Skeletal muscle tissue (tissue), 4 donors: ENCODE measurements around the gene TNFRSF25. TPM values are rescaled to one million over a fixed set of nuclear protein-coding genes. Genes with fewer than 3 reads are reported as not detected.
"Not testable (repeated sequence)": the region's sequence is repeated elsewhere in the genome, so short reads cannot be mapped to it uniquely, and the experiment has no call there.

ENCODE experiments used
- H3K27ac ChIP-seq: one replicate; pipeline ENCODE4 v1.7.0; 2013; ENCODE audit warnings: mild to moderate bottlenecking, low read depth, low read length, inconsistent platforms
- H3K27me3 ChIP-seq, 3 donors: one replicate each; pipeline ENCODE4 v1.7.0; 2013; ENCODE audit warnings: low read length in 3 of 3; ENCODE audit not compliant: control insufficient read depth in 3 of 3, insufficient read depth in 3 of 3
- H3K36me3 ChIP-seq, 3 donors: one replicate each; pipeline ENCODE4 v1.7.0; 2013; ENCODE audit warnings: low read length in 3 of 3; ENCODE audit not compliant: control insufficient read depth in 3 of 3, insufficient read depth in 3 of 3
- H3K4me1 ChIP-seq, 3 donors: one replicate each; pipeline ENCODE4 v1.7.0; 2013; ENCODE audit warnings: low read length in 3 of 3, mild to moderate bottlenecking in 3 of 3; ENCODE audit not compliant: control insufficient read depth in 3 of 3, insufficient read depth in 3 of 3
- H3K4me3 ChIP-seq, 3 donors: one replicate each; pipeline ENCODE4 v1.7.0; 2013; ENCODE audit warnings: low read length in 3 of 3
- H3K9ac ChIP-seq, 3 donors: one replicate each; pipeline ENCODE4 v1.7.0; 2013; ENCODE audit warnings: low read length in 3 of 3, mild to moderate bottlenecking in 3 of 3, moderate library complexity in 2 of 3, low read depth in 1 of 3
- H3K9me3 ChIP-seq, 3 donors: one replicate each; pipeline ENCODE4 v1.7.0; 2013; ENCODE audit warnings: low read length in 3 of 3; ENCODE audit not compliant: control insufficient read depth in 3 of 3
- total RNA-seq: library from RNA; depleted of rRNA; stranded (reverse); fragments of >200 nt; gene quantifications from one replicate; pipeline ENCODE4 v1.2.3, GENCODE V29; 2014
- donor health status: Osteomylitis.

TNFRSF25 gene
- total RNA-seq, 1 donor from 2014 or later = 3.7 TPM

DNA sequence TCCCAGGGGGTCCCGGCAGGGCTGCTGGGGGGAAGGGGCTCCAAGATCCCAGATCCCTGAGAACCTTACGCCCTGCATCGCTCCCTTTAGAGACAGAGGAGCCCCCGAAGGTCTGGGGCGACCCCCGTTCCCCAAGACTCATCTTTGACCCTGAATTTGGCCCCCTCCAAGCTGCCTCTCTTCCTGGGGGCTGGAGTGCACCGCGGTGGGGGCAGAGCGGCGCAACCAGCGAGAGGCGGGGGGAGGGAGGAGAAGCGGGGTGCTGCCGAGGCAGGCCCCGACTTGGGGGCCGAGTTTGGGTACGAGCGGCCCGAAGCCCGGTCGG, 30.9 kb upstream of the TNFRSF25 start:
- H3K4me1 ChIP-seq = peaks cover 24 to 40% (median 27%) of the 10 kb centered on the region in 3 donors
- peak overlapping the region in 1 of 3 donors; percentile 30 for H3K4me3 ChIP-seq
- no peaks in the 10 kb centered on the region for H3K9me3 ChIP-seq
- H3K27ac ChIP-seq = no peak overlapping the region
- peaks cover 7 to 31% (median 17%) of the 10 kb centered on the region in 3 donors for H3K27me3 ChIP-seq
- no peaks in the 10 kb centered on the region for H3K36me3 ChIP-seq
- no peak overlapping the region for H3K9ac ChIP-seq

DNA sequence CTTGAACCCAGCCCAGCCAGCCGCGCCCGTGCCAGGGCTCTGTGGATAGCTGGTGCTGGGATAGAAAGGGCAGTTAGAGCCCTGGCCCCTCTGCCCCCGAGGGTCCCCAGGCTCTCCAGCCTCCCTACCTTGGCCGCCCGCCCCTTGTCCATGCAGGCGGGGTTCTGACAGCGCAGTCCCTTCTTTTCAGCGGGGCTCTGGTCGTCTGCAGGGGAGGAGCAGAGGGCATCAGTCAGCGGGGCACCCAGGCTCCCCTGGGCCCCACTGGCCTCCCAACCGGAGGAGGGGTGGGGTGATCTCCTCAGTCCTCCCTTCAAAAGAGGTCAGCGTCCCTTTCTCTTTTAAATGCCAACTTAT, 30.4 kb upstream of the TNFRSF25 start:
- Histone ChIP-seq H3K4me3 (peak overlapping the region in 1 of 3 donors; percentile 30), H3K36me3 (no peaks in the 10 kb centered on the region), H3K9ac (no peak overlapping the region), H3K9me3 (no peaks in the 10 kb centered on the region), H3K27ac (no peak overlapping the region), H3K4me1 (peaks cover 19 to 38% (median 26%) of the 10 kb centered on the region in 3 donors), H3K27me3 (peaks cover 7 to 29% (median 17%) of the 10 kb centered on the region in 3 donors)

DNA sequence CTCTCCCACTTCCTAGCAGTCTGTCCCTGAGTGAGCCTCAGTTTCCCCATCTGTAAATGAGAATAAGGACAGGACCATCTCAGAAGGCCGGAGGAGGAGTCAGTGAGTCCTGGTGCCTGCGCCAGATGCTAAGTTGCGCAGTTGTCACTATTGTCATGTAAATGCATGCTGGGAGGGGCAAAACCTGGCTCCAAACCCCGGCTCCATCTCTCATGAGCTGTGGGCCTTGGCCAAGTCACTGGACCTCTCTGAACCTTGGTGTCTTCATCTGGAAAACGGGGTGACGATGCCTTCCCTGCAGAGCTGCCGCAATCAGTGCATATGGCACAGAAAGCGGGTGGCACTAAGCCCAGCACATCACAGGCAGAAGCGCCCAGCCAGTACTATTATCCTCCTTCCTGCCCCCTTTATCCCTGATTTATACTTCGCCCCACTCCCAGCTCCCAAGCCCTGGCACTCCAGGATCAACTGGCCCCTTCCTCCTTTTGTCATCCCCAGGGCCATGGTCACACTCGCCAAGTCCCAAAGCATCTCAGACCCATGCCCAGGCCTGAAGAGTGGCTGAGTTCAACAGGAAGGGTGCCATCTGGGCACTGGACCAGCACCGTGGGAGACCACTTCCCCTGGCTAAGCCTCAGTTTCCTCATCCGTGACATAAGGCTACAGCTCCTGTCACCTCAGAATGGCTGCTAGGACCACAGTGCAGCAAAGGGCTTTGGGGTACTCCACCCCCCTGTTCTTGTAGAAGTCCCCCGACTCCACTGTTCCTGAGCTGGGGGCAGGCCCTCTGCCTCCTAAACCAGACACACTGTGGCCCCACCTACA, 29.8 kb upstream of the TNFRSF25 start:
- Histone ChIP-seq H3K9ac (no peak overlapping the region), H3K27ac (no peak overlapping the region), H3K4me3 (no peak overlapping the region)

DNA sequence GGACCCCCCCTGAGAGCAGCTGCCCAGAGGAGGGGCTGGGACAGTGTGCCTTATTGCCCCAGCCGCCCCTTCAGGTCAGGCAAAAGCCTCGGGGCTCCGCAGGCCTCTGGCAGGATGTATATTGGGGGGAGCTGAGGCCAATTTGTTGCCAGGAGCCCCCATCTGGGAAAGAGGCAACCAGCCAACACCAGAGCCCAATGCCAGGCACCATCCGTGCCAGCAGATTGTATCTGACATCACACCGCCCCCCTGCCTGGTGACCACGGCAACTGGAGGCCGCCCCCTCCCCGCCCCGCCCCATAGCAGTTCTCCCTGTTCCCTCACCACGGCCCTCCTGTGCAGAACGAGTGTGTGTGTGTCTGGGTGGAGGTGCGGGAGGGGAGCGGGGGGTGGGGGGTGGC, 29.1 kb upstream of the TNFRSF25 start:
- no peak overlapping the region for H3K9ac ChIP-seq
- H3K36me3 ChIP-seq = no peaks in the 10 kb centered on the region
- H3K9me3 ChIP-seq = no peaks in the 10 kb centered on the region
- H3K27me3 ChIP-seq = peaks cover 13 to 33% (median 17%) of the 10 kb centered on the region in 3 donors
- H3K27ac ChIP-seq = no peak overlapping the region
- H3K4me1 ChIP-seq = peaks cover 14 to 34% (median 20%) of the 10 kb centered on the region in 3 donors
- H3K4me3 ChIP-seq = no peak overlapping the region

More for the DNA sequence above, 29.8 kb upstream of the TNFRSF25 start:
- H3K9me3 ChIP-seq = no peaks in the 10 kb centered on the region
- H3K27me3 ChIP-seq = peaks cover 8 to 30% (median 17%) of the 10 kb centered on the region in 3 donors
- H3K36me3 ChIP-seq = no peaks in the 10 kb centered on the region
- H3K4me1 ChIP-seq = peaks cover 13 to 34% (median 20%) of the 10 kb centered on the region in 3 donors

DNA sequence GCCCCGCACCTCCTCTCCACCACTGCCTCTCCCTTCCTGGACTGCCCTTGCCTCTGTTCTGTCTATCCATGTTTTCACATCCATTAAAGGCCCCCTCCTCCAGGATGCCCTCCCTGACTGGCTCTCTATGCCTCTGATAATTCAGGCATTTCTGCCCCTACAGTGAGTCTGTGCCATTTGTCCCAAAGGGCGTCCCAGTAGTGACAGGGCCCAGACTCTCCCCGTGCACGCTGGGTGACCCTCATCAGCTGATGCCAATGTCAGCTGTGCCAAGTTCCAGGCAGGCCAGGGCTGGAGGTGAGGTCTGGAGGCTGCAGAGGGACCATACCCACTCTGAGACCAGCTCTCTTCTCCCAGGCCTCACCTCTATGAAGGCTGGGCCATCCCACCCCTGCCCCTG, 28.7 kb upstream of the TNFRSF25 start:
- Histone ChIP-seq H3K27me3 (peaks cover 13 to 36% (median 17%) of the 10 kb centered on the region in 3 donors), H3K9me3 (no peaks in the 10 kb centered on the region), H3K4me1 (peaks cover 15 to 37% (median 23%) of the 10 kb centered on the region in 3 donors), H3K36me3 (no peaks in the 10 kb centered on the region), H3K4me3 (no peak overlapping the region), H3K27ac (no peak overlapping the region), H3K9ac (no peak overlapping the region)

DNA sequence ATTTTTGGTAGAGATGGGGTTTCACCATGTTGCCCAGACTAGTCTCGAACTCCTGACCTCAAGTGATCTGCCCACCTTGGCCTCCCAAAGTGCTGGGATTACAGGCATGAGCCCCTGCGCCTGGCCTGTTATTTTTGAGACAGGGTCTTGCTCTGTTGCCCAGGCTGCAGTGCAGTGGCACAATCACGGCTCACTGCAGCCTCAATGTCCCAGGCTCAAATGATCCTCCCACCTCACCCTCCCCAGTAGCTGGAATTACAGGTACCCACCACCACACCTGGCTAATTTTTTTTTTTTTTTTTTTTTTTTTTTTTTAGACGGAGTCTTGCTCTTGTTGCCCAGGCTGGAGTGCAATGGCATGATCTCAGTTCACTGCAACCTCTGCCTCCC, 27.9 kb upstream of the TNFRSF25 start:
- Histone ChIP-seq H3K27me3 (peaks cover 13 to 39% (median 17%) of the 10 kb centered on the region in 3 donors), H3K4me1 (peaks cover 11 to 36% (median 16%) of the 10 kb centered on the region in 3 donors)
- H3K9me3 ChIP-seq, H3K9ac ChIP-seq, H3K4me3 ChIP-seq, H3K27ac ChIP-seq, H3K36me3 ChIP-seq: not testable (repeated sequence)

DNA sequence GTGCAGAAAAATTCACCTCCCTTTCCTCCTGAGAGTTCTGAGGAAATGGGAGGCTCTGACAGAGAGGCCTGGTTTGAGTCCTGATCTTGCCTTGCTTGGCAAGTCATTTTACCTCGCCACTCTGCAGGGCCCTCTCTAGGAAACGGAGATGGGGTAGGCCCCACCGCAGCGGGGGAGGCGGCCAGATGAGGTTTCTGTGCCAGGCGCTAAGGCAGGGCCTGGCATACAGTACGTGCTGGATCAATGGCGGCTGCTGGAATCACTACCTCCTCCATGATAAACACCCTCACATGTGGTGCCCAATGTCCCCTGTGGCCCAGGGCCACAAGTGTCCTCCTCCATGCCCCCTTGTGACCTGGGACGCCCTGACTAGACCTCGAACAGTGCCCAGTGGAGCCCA, 26.0 kb upstream of the TNFRSF25 start:
- no peaks in the 10 kb centered on the region for H3K9me3 ChIP-seq
- H3K4me1 ChIP-seq = peaks cover 7 to 25% (median 12%) of the 10 kb centered on the region in 3 donors
- no peak overlapping the region for H3K9ac ChIP-seq
- H3K36me3 ChIP-seq = no peaks in the 10 kb centered on the region
- no peak overlapping the region for H3K27ac ChIP-seq
- peaks cover 6 to 28% (median 10%) of the 10 kb centered on the region in 3 donors for H3K27me3 ChIP-seq
- H3K4me3 ChIP-seq = no peak overlapping the region

DNA sequence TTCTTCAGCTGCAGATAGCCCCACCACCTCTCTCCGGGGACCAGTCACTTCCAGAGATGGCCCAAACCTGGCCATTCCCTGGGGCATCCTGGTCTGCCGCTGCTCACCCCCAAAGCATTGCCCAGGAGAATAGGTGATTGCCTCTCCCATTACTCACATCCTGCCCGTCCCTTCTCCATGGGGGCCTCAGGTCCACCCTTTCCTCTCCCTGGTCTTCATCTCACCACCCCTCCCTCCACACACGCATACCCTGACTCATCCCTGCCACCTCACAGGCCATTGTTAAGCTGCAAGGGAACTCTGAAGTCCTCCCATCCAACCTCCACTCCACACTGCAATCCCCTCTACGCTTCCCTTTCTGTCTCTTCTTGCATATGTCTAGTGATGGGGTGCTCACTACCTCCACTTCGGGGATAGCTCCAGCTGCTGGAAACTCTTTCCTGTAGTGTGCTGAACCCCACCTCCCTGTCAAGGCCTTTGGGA, 25.5 kb upstream of the TNFRSF25 start, which contains the start of gene PLEKHG5:
PLEKHG5 (minus strand) TSS at position 188 of the 483 bp plus-strand sequence. CDS start 14,096 bp downstream, outside the sequence.
- H3K4me1 ChIP-seq = peaks cover 7 to 24% (median 15%) of the 10 kb centered on the region in 3 donors
- H3K27me3 ChIP-seq = peaks cover 3 to 28% (median 13%) of the 10 kb centered on the region in 3 donors
- H3K36me3 ChIP-seq = no peaks in the 10 kb centered on the region
- H3K9ac ChIP-seq = peak within 1 kb of the TSS in 1 of 3 donors; percentile 16
- H3K9me3 ChIP-seq = no peaks in the 10 kb centered on the region
- peak within 1 kb of the TSS in 1 of 3 donors; percentile 60 for H3K4me3 ChIP-seq
- no peak within 1 kb of the TSS for H3K27ac ChIP-seq

DNA sequence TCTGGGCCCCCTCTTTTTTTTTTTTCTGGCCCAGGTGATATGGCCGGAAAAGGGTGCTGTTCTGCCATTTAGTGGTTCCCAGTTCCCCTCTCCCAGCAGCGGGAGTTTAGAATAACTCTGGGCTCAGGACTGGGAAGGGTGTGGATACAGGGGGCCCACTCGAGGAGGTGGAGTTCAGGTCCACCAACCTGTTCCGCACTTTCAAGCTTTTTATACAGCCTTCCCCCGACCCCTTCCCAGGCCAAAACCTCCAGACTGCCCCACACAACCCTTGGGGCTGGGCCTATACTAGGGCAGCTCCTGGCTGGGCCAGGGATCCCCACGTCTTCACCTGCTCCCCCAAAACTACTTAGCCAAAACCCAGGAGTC, 25.1 kb upstream of the TNFRSF25 start:
- Histone ChIP-seq H3K9me3 (no peaks in the 10 kb centered on the region), H3K36me3 (no peaks in the 10 kb centered on the region), H3K4me3 (peak overlapping the region in 1 of 3 donors; percentile 29), H3K27me3 (peaks cover 4 to 29% (median 17%) of the 10 kb centered on the region in 3 donors), H3K4me1 (peaks cover 11 to 27% (median 18%) of the 10 kb centered on the region in 3 donors), H3K9ac (peak overlapping the region in 1 of 3 donors; percentile 16), H3K27ac (no peak overlapping the region)
